Measurements from ENCODE around the gene ALG1.
A peak's percentile ranks its signal among the peaks of the same experiment; 100 is the strongest.
"Not testable (repeated sequence)": the region's sequence is repeated elsewhere in the genome, so short reads cannot be mapped to it uniquely, and the experiment has no call there.

Gene ALG1

DNA sequence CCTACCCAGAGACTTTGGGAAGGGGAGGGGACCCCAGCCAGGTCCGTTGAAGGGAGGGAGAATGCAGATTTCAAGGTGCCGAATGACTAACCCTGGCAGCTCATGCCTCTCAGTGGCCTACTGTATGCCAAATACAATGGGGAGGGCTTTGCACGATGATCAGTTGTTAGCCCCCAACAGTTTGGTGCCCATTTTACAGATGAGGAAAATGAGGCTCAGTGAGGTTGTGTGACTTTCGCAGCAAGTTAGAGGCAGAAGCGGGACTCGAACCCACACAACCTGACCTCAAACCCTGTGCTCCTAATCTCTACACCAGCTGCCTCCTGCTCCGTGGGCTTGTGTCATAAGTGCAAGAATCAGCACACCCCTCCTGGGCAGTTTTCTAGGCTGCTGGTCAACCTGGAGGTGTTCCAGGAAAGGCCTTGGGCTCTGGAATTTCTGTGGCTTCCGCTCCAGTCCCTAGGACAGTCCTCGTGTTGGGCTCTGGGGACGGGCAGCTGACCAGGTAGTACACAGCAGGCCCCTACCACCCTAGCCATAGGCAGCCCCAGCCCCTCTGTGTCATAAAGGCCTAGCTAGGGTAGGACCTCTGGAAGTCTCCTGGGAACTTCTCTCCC, 26.0 kb upstream of the ALG1 start:
- DNase-seq = no peak

DNA sequence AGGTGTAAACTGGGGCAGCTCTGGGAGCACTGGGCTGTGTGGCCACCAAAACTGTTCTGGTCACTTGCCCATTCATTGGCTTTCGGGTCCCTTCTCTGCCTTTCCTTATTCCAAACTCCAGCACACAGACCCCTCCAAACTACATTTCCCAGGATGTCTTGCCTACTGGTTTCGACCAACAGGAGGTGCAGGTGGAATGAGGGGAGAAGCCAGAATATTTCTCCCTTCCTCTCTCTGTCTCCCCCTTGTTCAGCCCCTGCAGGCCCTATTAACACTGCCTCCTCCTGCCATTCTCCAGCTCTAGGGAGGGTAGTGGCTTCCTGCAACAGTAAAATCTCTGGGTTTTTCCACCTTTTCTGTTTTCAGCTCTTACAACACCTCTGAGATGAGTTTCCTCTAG, 24.7 kb upstream of the ALG1 start:
- no peak for DNase-seq

DNA sequence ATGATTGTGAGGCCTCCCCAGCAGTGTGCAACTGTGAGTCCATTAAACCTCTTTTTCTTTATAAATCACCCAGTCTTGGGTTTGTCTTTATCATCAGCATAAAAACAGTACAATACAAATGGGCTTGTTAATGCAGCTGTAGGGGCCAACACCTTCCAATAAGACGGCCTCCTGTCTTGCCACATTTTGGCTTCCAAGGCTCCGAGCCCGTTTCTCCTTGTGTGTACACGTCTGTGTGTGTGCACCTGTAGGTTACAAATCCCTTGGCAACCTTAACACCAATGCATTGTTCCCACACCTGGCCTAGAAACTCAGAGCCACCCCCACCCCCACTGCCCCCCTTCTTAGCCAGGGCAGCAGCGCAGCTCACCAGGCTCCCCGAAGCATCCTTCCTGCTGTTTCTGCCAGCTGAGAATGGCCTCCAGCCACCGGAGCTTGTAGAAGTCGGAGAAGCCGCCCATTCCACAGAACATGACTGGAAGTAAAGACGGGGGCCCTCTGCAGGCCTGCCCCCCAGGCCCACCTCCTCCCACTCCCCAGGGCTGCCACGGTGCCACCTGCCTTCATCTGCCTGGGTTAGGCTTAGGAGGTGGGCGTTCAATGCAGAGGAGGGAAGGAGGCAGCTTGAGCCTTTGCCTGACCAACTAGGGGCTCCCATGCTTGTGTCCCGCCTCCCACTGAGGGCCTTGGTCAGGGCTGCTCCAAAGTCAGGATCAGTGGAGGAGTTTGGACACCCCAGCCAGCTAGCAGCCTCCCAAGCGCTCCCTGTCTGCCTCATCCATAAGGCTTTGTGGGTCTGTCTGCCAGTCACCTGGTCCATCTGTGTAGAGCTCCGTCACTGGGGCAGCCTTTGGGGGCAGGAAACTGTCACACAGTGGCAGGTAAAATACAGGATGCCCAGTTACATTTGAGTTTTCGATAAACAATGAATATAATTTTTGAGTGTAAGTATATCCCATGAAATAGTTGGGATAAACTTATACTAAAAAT, 16.5 kb upstream of the ALG1 start:
- no peak for DNase-seq

DNA sequence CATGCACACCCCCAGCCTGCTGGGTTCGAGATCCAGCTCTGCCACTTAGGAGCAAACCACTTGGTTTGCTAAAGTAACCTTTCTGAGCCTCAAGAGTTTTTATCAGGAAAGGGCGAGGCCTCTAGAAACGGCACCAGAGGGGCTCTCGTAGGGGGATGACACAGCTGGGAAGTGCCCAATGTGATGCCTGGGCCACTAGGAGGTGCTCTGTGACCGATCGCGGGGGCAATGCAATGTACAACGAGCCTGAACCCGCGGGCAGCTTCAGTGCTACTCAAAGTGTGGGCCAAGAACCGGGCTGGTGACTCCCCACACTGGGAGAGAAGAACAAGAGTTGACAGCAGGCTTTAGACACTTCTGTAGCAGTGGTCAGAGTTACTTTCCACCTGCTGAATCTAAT, 15.3 kb upstream of the ALG1 start:
- DNase-seq = peak; percentile 23 to 29

DNA sequence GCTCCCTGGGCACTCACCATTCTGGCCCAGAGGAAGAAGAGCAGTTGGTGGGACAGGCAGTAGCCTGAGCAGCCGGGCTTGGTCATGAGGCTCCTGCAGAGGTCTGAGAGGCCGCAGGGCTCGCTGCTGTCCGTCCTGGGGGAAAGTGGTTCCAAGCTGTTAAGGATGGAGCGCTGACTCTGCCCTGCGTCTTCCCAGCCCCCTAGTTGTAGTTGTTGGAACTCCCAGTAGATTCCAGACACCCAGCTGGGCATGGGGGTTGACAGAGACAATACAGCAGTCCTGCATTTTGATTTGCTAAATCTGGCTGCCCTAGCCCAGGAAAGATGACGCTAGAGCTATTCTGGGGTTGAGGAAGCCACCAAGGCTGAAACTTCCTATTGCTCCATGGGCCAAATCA, 13.2 kb upstream of the ALG1 start:
- no peak for DNase-seq

DNA sequence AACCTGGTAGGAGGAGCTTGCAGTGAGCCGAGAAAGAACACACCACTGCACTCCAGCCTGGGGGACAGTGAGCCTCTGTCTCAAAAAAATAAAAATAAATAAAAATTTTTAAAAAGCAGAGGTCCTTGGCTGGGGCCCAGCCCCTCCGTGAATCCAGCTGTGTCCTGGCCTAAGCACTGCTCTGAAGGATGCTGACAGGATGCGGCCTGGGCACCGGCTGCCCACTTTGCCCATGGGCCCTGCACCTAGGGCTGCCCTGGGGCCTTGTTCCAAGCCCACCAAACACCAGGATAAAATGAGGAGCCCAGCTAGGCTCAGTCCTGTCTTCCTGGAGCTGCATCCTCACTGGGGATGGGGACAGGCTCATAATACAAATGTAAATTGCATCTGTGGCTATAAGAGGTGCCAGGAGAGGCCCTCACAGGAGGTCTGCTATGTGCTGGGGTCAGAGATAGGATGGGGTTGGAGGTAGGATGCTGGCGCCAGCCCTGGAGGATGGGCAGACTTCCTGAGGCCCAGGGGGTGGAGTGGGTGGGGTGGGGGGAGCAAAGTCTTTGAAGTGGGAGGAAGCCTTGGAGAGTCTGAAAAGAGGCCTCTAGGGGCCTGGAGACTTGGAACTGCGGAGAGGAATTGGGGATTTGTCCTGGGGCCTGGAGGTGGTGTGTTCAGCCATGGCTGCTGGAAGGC, 12.1 kb upstream of the ALG1 start:
- no peak for DNase-seq

DNA sequence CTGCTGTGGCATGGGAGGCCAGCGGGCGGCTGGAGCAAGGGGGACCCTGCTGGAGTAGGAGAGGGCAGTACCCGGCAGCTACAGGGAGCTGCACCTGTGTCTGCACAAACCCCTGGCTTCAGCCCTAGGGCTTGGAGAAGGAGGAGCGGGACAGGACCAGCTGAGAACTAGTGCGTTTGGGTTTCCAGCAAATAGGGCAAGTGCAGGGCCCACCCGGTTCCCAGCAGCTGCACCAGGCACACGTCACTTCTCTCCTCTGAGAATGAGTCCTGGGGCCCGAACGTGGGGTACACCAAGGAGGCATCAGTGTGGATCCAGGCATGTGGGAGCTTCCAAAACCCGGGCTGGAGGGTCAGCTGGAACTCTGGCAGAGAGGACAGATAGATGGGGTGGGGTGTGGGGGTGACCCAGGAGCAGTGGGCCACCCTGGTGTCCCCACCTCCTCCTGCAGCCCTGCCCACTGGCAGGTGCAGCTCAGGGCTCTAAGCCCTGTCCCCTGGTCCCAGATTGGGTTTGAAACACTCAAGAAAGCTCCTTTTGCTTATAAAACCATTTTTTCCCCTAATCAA, 11.5 kb upstream of the ALG1 start:
- no peak for DNase-seq

DNA sequence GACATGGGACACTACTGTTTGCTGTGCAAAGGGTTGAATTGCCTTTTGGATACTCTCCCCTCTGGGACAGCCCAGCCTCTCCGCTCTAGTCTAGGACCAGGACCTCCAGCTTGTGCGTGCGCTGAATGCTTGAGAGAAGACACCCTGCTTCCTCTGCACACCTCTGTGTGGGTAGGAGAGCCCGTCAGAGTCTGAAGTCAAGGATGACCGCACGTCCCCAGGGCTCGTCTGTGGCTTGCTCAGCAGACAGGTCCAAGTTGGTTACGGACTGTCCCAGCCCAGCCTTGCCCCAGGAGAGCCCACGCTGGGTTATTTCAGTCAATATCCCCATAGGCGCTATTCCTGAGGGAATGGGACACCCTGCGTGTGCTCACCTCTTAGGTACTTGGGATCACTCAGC, 9.6 kb upstream of the ALG1 start:
- no peak for DNase-seq

DNA sequence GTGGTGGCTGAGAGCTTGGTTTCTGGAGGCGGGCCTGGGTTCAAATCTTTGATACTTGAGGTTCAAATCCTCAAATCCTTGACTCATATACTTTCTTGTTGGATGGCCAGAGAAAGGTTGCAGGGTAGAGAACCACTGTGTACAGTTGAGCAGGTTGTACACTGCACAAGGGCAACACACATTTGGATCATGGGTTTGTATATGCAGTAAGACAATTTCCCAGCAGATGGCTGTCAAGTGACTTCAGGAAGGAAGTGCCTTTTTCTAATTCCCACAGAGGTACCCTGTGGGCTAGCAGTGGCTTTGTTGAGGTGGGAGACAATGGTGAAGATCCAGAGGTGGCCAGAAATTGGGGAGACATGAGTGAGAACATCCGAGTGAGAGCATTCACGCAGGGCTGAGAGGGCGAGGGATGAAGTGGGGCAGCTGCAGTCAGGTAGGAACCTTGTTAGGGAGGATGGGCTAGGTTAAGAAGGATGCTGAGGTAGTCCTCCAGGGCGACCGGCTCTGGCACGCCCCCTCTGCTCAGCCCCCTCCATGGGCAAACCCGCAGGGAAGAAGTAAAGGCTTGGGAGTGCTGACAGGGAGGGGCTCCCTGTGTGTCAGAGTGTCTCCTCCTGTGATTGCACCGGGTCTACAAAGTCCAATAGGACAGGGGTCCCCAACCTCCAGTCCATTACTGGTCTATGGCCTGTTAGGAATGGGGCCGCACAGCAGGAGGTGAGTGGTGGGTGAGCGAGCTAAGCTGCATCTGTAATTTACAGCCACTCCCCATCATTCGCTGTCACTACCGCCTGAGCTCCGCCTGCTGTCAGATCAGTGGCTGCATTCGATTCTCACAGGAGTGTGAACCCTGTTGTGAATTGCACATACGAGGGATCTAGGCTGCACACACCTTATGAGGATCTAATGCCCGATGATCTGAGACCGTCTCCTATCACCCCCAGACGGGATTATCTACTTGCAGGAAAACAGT, 8.6 kb upstream of the ALG1 start:
- no peak for DNase-seq

DNA sequence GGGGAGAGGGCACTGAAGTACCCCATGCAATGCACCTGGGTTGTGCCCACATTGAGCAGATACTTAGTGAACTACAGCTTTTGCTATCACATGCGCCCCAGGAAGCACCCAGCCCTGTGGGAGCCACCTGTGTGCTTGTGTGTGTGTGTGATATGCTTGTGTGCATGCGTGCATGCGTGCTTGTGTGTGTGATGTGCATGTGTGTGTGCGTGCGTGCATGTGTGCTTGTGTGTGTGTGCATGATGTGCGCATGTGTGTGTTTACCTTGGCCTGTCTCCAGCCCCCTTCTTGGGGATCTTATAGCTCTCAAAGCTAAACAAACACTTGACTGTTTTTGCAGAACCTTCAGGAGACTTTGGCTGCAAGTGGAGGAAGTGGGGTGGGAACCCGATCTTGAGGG, 6.7 kb upstream of the ALG1 start:
- DNase-seq = no peak

DNA sequence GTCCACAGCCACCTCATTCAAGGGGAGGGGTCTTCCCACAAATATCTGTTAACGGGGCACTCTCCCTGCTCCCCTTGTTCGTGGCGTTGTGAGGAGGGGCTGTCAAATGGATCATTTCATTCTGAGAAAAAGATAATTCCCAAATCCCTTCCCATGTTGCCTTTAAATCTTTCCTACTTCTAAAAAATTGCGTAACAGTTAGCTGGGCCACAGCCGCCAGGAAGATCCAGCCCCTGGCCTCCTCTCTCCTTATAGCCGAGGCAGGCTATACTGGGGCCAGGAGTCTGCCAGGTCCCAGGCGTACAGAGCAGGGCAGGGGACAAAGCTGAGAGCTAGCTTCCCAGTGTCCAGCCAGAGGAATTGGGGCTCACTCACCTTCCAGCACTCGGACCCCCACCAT, 6.3 kb upstream of the ALG1 start:
- DNase-seq = no peak

DNA sequence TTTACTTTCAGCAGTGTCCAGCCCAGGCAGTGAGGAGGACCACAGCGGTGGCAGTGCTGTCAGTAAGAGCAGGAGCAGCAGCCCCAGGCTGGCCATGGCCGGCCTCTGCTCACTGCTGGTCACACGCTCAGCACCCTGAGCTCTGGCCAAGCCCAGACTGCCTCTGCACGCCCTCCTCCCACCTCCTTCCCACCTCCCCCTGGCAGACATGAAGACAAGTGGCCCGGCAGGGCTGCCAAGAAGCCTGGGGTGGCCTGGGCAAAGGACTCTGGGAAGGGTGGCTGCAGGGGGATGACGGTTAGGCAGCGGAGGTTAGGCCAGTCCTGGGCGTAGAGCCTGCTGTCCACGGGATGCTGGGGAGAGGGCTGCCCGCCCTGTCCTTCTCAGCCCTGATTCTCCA, 5.8 kb upstream of the ALG1 start, which contains the start of gene C16orf89:
TSS of gene C16orf89 (minus strand) at position 144 of the 400 bp plus-strand sequence. CDS start at position 96, 48 bp downstream.
- DNase-seq = no peak

DNA sequence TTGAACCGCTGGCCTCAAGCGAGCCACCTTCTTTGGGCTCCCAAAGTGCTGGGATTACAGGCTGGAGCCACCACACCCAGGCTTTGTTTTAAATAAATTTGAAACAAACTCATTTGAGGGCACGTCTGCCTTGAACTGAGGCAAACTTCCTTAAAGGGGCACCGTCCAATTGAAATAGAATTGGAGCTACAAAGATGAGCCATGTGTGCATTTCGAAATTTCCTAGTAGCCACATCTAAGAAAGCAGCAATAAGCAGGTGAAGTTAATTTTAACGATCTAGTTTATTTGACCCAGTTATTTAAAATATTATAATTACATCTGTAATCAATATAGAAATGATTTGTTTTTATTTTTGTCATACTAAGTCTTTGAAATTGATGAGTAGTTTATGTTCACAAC, 5.1 kb upstream of the ALG1 start:
- DNase-seq = no peak

DNA sequence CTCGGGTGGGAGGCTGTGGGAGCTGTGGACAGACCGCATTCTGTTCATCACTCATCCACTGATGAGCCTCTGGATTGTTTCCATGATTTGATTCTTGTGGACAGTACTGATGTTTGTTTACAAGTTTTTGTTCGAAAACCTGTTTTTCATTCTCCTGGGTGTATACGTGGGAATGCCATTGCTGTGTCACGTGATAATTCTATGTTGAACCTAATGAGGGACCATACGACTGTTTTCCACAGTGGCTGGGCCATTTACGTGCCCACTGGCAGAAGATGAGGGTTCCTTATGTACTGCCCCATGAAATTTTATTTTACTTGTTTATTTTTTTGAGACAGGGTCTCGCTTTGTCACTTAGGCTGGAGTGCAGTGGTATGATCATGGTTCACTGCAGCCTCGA, 2.6 kb upstream of the ALG1 start:
- no peak for DNase-seq

DNA sequence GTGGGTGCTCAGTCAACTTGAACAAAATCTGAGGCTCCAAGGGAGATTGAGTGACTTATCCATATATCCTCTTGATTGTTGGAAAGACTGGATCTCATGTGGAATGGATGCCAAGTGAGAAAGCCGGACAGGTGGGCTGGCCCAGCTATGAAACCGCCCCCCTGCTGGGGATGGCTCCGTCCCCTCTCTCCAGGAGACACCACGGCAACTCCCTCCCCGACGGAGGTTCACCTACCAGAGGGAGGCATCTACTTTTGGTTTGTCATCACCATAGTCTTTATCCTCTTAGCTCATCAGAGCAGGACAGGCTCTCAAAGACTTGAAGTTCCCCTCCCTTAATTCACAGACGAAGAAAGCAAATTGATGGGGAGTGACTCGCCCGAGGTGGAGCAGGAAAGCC, 1.8 kb upstream of the ALG1 start:
- DNase-seq = no peak

DNA sequence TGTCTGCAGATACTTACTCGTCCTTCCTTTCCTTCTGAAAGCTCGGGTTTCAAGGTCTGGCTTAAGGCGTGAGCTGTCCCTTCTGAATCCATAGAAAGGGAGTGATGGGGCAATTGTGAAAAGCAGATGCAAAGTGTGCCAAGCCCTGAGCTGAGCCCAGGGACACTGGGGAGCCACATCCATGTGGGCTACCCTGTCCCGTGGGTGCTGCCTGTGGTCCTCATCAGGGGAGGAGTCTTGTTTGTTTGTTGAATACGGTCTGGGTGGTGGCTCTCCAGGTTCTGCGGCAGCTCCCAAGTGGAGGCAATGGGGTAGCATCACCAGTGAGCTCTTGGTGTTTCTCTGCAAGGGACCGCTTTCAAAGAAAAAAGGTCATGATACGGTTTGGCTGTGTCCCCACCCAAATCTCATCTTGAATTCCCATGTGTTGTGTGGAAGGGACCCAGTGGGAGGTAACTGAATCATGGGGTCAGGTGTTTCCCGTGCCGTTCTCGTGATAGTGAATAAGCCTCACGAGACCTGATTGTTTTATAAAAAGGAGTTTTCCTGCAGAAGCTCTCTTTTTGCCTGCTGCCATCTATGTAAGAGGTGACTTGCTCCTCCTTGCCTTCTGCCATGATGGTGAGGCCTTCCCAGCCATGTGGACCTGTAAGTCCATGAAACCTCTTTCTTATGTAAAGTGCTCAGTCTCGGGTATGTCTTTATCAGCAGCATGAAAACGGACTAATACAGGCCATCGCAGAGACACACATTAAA, 1.0 kb upstream of the ALG1 start:
- DNase-seq = no peak

DNA sequence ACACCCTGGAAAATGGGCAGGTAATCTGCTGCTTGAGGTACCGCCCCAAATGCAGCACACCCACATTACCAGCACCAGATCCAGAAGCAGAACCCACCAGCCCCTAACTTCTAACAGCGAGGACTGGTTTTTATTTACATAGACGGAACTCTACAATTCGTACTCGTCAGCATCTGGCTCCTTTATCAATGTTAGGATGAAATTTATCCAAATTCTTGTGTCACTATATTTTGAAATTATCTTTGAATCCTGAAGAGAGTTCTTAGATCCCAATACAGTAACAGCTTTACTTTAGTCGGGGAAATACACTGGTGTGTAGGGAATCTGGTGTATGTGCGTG, 332 bp upstream of the ALG1 start:
- no peak for DNase-seq

DNA sequence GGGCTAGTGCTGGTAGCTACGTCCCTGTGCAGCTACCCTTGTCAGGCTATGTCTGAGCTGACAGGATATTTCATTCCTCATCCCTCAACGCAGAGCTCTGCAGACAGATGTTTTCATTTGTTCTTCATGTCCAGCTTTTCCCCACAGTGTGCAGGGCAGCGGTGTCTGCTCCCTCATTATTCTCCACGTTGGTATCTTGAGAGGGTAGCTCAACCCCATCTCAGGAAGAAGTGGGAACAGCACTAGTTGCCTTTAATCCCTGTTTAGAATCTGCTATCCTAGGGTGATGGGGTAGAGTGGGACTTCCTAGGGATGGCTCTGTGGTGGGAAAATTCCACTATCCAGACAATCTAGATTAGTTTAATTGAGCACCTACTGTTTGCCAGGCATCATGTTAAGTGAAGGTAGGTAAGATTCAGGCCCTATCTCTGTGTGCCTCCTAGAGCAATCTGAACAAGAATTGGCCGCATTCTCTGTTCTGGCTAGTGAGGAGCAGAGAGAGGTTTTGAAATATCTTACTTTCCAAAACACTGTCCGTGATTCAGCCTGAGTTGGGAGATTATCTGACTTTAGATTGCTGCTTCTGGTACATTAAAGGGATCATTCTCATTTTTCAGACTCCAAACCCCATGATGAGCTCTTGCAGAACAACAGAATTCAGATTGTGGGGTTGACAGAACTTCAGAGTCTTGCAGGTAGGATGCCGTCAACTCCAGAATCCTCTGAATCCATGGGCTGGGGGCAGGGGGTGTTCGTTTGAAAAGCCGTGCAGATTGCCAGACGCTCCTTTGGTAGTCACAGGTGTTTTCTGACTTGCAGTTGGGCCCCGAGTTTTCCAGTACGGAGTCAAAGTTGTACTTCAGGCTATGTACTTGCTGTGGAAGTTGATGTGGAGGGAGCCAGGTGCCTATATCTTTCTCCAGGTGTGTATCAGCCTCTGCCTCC, 963 bp downstream of the ALG1 start:
- no peak for DNase-seq

DNA sequence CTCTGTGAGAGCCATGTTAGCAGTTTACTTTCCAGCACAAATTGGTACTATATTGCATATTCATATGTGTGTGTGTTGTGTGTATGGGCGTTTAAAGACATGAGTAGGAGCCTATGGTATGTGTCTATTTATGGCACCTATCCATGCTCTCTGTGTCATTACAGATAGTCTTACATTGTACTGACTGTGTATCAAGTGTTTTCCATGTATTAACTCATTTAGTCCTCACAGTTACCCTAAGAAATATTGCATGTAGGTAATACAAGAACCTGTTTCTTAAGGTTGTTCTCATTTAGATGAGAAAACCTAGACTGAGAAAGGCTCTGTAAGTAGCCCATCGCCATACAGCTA, 1.6 kb downstream of the ALG1 start:
- no peak for DNase-seq

DNA sequence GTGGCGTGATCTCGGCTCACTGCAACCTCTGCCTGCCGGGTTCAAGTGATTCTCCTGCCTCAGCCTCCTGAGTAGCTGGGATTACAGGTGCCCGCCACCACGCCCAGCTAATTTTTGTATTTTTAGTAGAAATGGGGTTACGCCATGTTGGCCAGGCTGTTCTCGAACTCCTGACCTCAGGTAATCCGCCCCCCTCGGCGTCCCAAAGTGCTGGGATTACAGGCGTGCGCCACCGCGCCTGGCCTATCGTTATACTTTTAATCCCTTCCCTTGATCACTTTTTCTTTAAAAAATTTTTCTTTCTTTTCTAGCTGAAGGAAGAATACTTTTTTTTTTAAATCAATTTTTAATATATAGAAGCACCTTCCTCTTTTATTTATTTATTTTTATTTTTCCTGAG, 2.1 kb downstream of the ALG1 start:
- DNase-seq = not testable (repeated sequence)

All from activated CD4-positive, alpha-beta T cell treated with anti-CD3 and anti-CD28 coated beads, Interleukin-2, amount 50 U/mL, for 4 hours (primary cell).